Ovary (tissue), 9 donors: ENCODE measurements around the gene RIOK2. TPM values are rescaled to one million over a fixed set of nuclear protein-coding genes. Genes with fewer than 3 reads are reported as not detected.

ENCODE experiments used
- DNase-seq, 5 donors: peaks; one replicate each; pipeline ENCODE4 v3.0.0-alpha.2; 2019 to 2020
- H3K27ac ChIP-seq, 2 donors: fragments of 200-600 bp; one replicate each; pipeline versions ENCODE4 v1.5.1 to v1.8.0; 2019 to 2022
- H3K27me3 ChIP-seq: fragments of 200-600 bp; one replicate; pipeline ENCODE4 v1.8.0; 2022
- H3K36me3 ChIP-seq: fragments of 200-600 bp; sonication (generic); one replicate; pipeline ENCODE4 v1.5.1; 2019
- H3K4me1 ChIP-seq: one replicate; pipeline ENCODE4 v1.8.1; 2013; ENCODE audit warnings: mild to moderate bottlenecking, moderate library complexity; ENCODE audit not compliant: insufficient read depth
- H3K4me3 ChIP-seq: fragments of 200-600 bp; sonication (generic); one replicate; pipeline ENCODE4 v1.5.1; 2017
- H3K9me3 ChIP-seq, 2 donors: fragments of 200-600 bp in 1 of 2; sonication (generic) in 1 of 2; one replicate each; pipeline versions ENCODE4 v1.5.1 to v1.8.1; 2013 to 2019; ENCODE audit warnings: mild to moderate bottlenecking in 1 of 2, moderate library complexity in 1 of 2
- EP300 ChIP-seq: sonication (generic); formaldehyde crosslinking; IDR thresholded peaks from one replicate; pipeline ENCODE4 v1.6.1; 2017; ENCODE audit warnings: antibody characterized with exemption
- POLR2A ChIP-seq: fragments of 450-650 bp; IDR thresholded peaks from one replicate; pipeline ENCODE4 v1.6.1; 2017; ENCODE audit warnings: antibody characterized with exemption, mild to moderate bottlenecking, moderate library complexity
- WGBS, 3 donors: extraction: QIAGEN DNeasy Blood & Tissue Kit in 1 of 3; methylation state at CpG; one replicate each; pipeline versions ENCODE4 v1.1.5 to v1.1.7; 2013 to 2017; 5-methylcytosine and 5-hydroxymethylcytosine counted together
- intact Hi-C, 4 donors: fragments of 100-400 bp; cut with DNase I; formaldehyde crosslinking; loops; one replicate each; pipeline versions ENCODE4 v1.11.0 to v1.15.1; 2022 to 2023
- polyA plus RNA-seq, 2 donors: library from polyadenylated mRNA; stranded (reverse); fragments of 200-250 nt in 1 of 2; fragments of 350-450 nt in 1 of 2; fragmentation: Illumina TruSeq in 1 of 2; extraction: RNeasy Lipid Tissue Mini Kit (QIAGEN cat#74804) in 1 of 2; gene quantifications; one replicate each; pipeline ENCODE4 v1.2.3, GENCODE V29; 2013 to 2014
- total RNA-seq, 7 donors: library from RNA; depleted of rRNA in 2 of 7; stranded (reverse); fragments of >200 nt in 2 of 7; fragmentation: NEBNext Ultra II Directional in 3 of 7; extraction: Animal tissue kit (Norgen Biotek cat#: 25700) in 3 of 7; gene quantifications; one replicate each; pipeline versions ENCODE4 v1.1.0 to v1.2.4, GENCODE V29; 2016 to 2023
- TF ChIP-seq, protein P1 (sequence below), 3 donors: fragments of 450-650 bp in 2 of 3; fragments of 200-600 bp in 1 of 3; IDR thresholded peaks; one replicate each; pipeline versions ENCODE4 v1.5.1 to v1.8.0; 2016 to 2022; ENCODE audit warnings: antibody characterized with exemption in 3 of 3, mild to moderate bottlenecking in 1 of 3
- donor health status: DM: no; HTN: no; CAD: no; lungs with moderate emphysema.
- donor health status: DM: no; HTN: no; CAD: no.
- donor health status: Bipolar disorder and iron deficiency.
- donor health status: DM: yes; HTN: yes; CAD: no.
- donor health status: DM: no; HTN: no; CAD: no.
- donor health status: DM: yes; HTN: yes; CAD: no.

RIOK2 gene
- total and polyA plus RNA-seq, 9 donors: 10.9 to 32.1 (median 19.3) TPM

- Histone ChIP-seq H3K27me3 (no peaks in the 10 kb centered on the region), H3K4me1 (no peaks in the 10 kb centered on the region), H3K36me3 (no peaks in the 10 kb centered on the region), H3K27ac (no peak overlapping the region), H3K4me3 (no peak overlapping the region), H3K9me3 (no peaks in the 10 kb centered on the region)
- no peak for DNase-seq
- TF ChIP-seq, protein P1, sequence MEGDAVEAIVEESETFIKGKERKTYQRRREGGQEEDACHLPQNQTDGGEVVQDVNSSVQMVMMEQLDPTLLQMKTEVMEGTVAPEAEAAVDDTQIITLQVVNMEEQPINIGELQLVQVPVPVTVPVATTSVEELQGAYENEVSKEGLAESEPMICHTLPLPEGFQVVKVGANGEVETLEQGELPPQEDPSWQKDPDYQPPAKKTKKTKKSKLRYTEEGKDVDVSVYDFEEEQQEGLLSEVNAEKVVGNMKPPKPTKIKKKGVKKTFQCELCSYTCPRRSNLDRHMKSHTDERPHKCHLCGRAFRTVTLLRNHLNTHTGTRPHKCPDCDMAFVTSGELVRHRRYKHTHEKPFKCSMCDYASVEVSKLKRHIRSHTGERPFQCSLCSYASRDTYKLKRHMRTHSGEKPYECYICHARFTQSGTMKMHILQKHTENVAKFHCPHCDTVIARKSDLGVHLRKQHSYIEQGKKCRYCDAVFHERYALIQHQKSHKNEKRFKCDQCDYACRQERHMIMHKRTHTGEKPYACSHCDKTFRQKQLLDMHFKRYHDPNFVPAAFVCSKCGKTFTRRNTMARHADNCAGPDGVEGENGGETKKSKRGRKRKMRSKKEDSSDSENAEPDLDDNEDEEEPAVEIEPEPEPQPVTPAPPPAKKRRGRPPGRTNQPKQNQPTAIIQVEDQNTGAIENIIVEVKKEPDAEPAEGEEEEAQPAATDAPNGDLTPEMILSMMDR (IDR thresholded peaks at IDR 0.05): no peak
- TF ChIP-seq EP300: no peak
- no peak for TF ChIP-seq POLR2A
- intact Hi-C loops: loop anchor here in 1 of 4 donors (10.0 kb wide), 1 partner anchor 310 kb away; no protein-coding TSS in a partner anchor
Observed at GRCh38 chr5:97225222-97225621, 42.2 kb upstream of the RIOK2 start.

- no peaks in the 10 kb centered on the region for H3K36me3 ChIP-seq
- intact Hi-C loops: loop anchor here in 1 of 4 donors (10.0 kb wide), 1 partner anchor 311 kb away; no protein-coding TSS in a partner anchor
- no peaks in the 10 kb centered on the region for H3K4me1 ChIP-seq
- no peak for TF ChIP-seq EP300
- H3K4me3 ChIP-seq: no peak overlapping the region
- no peaks in the 10 kb centered on the region for H3K9me3 ChIP-seq
- H3K27me3 ChIP-seq: no peaks in the 10 kb centered on the region
- WGBS, 3 donors: 9 to 22% (median 13%) methylated on average over 1 of the region's 1 CpG
- H3K27ac ChIP-seq: no peak overlapping the region
- no peak for DNase-seq
Observed at GRCh38 chr5:97224112-97224750, 41.2 kb upstream of the RIOK2 start.

- Histone ChIP-seq H3K27me3 (no peaks in the 10 kb centered on the region), H3K9me3 (no peaks in the 10 kb centered on the region), H3K36me3 (no peaks in the 10 kb centered on the region), H3K4me3 (no peak overlapping the region), H3K4me1 (no peaks in the 10 kb centered on the region), H3K27ac (no peak overlapping the region)
- no peak for DNase-seq
- WGBS, 3 donors: 72 to 74% (median 72%) methylated on average over 2 of the region's 2 CpGs
- no peak for TF ChIP-seq POLR2A
- intact Hi-C loops: loop anchor here in 1 of 4 donors (10.0 kb wide), 1 partner anchor 311 kb away; no protein-coding TSS in a partner anchor
Observed at GRCh38 chr5:97223596-97223995, 40.5 kb upstream of the RIOK2 start.

GRCh38 chr5:97209343-97209742, 26.3 kb upstream of the RIOK2 start:
- intact Hi-C loops: no loop called here
- DNase-seq: no peak
- Histone ChIP-seq H3K36me3 (no peaks in the 10 kb centered on the region), H3K4me3 (no peak overlapping the region), H3K27ac (no peak overlapping the region), H3K9me3 (no peaks in the 10 kb centered on the region), H3K27me3 (no peaks in the 10 kb centered on the region), H3K4me1 (no peaks in the 10 kb centered on the region)
- WGBS, 3 donors: 92 to 95% (median 92%) methylated on average over 2 of the region's 2 CpGs
- TF ChIP-seq, protein P1 (IDR thresholded peaks at IDR 0.05): no peak
- TF ChIP-seq POLR2A (no peak), EP300 (no peak)

GRCh38 chr5:97208714-97209113, 25.7 kb upstream of the RIOK2 start:
- no peak overlapping the region for H3K27ac ChIP-seq
- H3K9me3 ChIP-seq: no peaks in the 10 kb centered on the region
- H3K36me3 ChIP-seq: no peaks in the 10 kb centered on the region
- 83 to 94% (median 84%) methylated on average over 2 of the region's 2 CpGs for WGBS, 3 donors
- H3K4me1 ChIP-seq: no peaks in the 10 kb centered on the region
- H3K27me3 ChIP-seq: no peaks in the 10 kb centered on the region
- intact Hi-C loops: no loop called here
- no peak for TF ChIP-seq POLR2A
- TF ChIP-seq, protein P1 (IDR thresholded peaks at IDR 0.05): no peak
- TF ChIP-seq EP300: no peak
- H3K4me3 ChIP-seq: no peak overlapping the region
- DNase-seq: no peak
